GM18951 (cell line): ENCODE data around the gene MRM2.

Experiments
- POLR2A ChIP-seq: IDR thresholded peaks from 4 replicates; pipeline ENCODE4 v1.6.1; 2011; ENCODE audit warnings: mild to moderate bottlenecking; ENCODE audit not compliant: insufficient read length, insufficient read depth; ENCODE audit errors: extremely low read depth
- in situ Hi-C: fragments of 300-500 bp; cut with MboI; formaldehyde crosslinking; loops from one replicate; pipeline ENCODE4 v1.12.0; 2022; ENCODE audit warnings: low sequenced_read_pairs, mixed read lengths, inconsistent platforms; ENCODE audit not compliant: unreplicated experiment

MRM2 gene

DNA sequence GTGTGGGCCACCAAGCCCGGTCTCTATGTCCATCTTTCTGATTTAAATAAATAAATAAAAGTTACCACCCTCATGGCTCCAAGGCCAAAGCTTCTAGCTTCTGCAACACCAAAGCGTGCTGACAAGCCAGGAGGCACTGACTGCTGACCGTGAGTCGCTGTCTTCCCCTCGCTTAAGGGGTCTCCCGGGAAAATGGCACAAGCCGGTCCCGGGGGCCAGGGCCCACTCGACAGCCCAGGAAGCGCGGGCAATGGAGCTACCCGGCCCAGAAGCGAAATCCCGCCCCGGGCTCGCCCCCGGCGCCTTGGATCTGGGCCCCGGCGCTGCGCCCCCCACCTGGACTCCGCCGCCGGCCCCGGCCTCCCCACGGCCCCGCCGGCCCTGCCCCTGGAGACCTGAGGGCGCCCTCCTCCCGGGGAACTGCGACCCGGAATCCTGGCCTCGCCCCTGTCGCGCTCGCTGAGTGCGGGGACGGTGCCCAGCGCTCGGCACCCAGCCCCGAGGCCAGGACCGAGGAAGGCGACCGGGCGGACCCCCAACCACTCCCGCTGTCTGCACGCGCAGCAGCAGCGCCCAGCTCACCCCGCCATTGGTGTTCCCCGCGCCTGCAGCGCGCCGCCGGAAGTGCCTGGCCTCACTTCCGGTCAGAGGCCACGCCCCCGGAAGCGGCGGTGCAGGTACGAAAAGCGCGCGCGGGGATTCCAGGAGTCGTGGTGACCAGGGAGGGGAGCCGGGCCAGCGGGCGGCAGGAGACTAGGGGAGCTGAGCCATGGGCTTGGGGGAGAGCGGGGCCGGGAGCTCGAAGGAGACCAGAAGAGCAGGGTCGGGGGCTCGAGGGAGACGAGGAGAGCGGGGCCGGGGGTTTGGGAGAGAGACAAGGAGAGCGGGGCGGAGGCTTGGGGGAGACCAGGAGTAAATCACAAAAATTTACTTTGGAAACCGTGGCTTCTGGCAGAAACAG, at the start of gene MRM2, which contains the start of gene NUDT1:
MRM2 (minus strand) TSS at position 626 of the 961 bp plus-strand sequence; CDS start at position 590, 36 bp downstream.
NUDT1 (plus strand) TSS at position 647 of the 961 bp plus-strand sequence. CDS start 2,349 bp downstream, outside the sequence.
- TF ChIP-seq POLR2A, result peak; percentile 96
- in situ Hi-C loops, result no loop called here

DNA sequence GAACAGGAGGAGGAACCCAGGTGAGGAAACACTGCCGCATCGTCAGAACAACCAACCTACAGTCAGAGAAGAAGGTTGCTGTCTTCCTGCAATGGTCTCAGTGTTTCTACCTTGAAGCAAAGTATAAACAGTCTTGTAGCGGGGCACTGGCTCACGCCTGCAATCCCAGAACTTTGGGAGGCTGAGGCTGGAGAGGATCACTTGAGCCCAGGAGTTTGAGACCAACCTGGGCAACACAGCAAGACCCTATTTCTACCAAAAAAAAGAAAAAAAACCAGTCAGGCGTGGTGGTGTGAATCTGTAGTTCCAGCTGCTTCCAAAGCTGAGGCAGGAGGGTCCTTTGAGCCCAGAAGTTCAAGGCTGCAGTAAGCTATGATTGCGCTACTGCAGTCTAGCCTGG, 48.9 kb upstream of the MRM2 start:
- in situ Hi-C loops, result no loop called here

DNA sequence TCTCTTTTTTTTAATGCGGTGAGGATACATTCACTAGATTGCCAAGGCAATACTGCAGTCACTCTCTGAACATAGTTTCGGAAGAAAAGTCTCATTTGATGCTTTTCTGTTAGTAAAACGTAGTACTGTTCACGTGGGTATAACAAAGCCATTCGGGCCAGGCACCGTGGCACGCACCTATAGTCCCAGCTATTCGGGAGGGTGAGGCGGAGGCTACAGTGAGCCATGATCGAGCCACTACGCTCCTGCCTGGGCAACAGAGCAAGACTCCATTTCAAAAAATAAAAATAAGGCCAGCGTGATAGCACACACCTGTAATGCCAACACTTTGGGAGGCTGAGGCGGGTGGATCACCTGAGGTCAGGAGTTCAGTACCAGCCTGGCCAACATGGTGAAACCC, 47.6 kb upstream of the MRM2 start:
- in situ Hi-C loops, result no loop called here
- no peak for TF ChIP-seq POLR2A

More for the DNA sequence above, 48.9 kb upstream of the MRM2 start:
- no peak for TF ChIP-seq POLR2A

DNA sequence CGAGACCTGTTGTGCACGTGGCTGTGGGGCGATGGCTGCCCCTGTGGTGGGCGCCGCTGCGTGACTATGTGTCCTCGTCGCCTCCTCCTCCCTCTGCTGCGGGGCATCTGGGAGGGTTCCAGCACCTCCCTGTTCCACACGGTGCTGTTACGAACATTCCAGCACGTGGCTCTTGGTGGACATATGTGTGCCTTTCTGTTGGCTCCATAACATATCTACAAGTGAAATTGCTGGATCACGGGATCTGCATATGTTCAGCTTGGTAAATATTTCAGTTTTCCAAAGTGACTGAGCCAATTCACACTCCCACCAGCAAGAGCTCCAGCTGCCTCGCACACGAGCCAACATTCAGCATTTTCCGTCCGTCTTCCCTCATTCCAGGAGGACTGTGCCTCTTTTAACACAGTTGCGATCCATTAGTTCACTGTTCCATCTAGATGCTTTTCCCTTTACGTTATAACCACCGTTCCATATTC, 47.1 kb upstream of the MRM2 start:
- TF ChIP-seq POLR2A, result no peak
- in situ Hi-C loops, result no loop called here

DNA sequence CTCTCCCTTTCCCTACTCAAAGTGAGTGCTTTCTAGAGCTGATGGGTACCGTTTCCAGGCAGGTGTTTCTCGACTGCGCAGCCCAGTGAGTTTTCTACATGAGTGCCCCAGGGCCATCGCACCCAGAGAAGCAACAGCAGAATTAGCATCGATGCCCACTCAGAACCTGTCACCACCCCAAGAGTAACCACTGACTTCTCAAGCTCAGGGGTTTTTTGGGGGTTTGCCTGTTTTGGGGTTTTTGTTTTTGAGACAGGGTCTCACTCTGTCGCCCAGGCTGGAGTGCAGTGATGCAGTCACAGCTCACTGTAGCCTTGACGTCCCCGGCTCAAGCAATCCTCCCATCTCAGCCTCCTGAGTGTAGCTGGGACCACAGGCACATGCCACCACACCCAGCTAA, 46.5 kb upstream of the MRM2 start:
- in situ Hi-C loops, result no loop called here
- TF ChIP-seq POLR2A, result no peak

DNA sequence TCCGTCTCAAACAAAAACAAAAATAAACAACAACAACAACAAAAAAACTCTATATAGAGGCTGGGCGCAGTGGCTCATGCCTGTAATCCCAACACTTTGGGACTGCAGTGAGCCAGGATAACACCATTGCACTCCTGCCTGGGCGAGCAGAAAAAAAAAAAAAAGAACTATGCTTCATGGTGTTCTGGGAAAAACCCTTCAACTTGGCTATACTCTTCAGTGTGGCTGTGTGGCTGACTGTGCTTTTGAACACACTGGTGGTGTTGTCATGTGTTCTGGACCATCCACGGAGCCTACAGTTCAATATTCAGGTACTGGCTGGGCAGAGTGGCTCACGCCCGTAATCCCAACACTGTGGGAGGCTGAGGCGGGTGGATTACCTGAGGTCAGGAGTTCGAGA, 45.7 kb upstream of the MRM2 start:
- in situ Hi-C loops, result no loop called here
- no peak for TF ChIP-seq POLR2A

DNA sequence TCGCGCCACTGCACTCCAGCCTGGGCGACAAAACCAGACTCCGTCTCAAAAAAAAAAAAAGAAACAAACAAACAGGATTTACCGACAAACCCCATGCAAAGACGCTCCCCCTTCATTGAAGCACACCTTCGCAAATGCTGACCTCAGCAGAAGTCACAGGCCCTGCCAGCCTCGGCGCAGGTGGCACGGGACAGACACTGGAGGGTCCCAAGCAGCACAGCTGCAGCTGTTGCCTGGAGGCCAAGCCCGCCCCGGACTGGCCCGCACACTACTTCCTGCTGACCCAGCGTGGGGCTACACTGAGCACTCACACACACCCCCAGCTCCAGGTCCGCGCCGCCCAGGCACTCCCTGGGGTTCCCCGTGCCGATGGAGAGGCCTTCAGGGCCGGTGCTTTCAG, 41.1 kb upstream of the MRM2 start:
- in situ Hi-C loops, result no loop called here
- TF ChIP-seq POLR2A, result no peak

DNA sequence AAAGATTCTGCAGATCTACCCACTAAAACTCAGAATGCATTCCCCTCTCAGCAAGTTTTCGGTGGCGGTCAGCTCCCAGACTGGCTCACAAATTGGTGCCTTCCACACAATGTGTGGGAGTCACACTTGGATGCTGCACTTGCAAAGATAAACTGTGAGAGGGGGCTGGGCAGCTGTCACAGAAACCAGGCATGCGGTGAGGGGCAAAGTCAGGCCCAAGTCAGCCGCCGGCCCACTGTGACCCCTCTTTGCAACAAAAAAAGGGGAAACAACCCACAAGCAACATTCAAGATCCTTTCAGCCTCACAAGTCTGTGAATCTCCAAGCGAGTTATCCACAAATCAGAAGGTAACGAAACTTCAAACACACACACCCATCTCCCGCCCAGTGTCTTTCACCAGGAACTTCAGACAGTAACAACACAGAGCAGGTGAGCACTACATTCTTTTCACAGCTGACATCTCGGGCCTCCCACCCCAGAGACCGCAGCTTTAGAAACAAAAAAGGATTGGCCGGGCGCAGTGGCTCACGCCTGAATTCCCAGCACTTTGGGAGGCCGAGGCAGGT, 40.3 kb upstream of the MRM2 start:
- in situ Hi-C loops, result no loop called here
- no peak for TF ChIP-seq POLR2A

DNA sequence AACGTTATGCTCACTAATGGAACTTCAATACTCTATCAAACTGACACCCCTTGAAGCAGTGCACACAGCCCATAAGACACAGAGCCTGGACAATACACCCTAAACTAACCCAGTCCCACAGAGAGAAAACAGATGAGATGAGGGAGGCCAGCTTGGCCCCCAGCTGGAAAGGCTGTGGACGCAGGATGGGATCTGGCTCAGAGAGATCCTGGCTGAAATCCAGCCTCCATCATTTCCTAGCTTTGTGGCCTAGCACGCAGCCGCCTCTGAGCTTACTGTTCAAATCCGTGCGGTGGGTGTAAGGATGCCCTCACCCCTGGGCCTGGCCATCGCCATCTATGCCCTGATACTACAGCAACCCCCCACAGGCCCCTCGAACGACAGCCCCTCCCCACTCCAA, 39.5 kb upstream of the MRM2 start:
- in situ Hi-C loops, result no loop called here
- TF ChIP-seq POLR2A, result no peak

DNA sequence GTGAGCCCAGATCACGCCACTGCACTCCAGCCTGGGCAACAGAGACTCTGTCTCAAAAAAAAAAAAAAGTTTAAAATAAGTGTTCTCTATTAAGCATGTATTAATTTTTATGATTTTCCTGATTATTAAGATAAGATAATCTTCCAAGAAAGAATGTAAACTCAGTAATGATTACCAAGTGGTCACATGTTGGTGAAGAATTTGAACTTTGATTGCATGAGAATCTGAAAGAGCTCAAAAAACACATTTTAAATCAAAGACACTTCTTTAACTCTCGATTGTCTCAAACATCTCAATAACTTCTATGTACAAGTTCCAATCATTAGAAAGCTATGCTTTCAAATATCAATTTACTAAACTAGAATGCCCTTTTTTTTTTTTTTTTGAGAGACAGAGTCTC, 38.4 kb upstream of the MRM2 start:
- in situ Hi-C loops, result no loop called here
- TF ChIP-seq POLR2A, result no peak

DNA sequence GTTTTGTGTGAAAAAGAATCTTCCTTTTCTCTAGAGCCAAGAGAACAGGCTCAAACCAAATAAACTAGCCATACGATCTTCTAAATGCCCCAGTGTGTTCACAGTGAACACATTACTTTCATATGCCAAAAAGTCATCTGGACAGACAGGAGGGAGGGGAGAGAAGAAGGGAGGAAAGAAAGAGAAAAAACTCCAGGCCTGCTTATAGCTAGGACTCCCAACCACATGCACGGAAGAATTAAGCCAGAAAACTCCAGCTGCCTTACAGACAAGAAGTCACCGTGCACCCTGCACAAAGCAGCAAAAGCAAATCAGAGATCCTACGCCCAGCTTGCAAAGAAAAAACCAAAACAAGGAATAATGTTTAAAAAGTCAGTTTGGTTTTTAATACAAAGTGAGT, 37.9 kb upstream of the MRM2 start:
- in situ Hi-C loops, result no loop called here
- TF ChIP-seq POLR2A, result no peak

DNA sequence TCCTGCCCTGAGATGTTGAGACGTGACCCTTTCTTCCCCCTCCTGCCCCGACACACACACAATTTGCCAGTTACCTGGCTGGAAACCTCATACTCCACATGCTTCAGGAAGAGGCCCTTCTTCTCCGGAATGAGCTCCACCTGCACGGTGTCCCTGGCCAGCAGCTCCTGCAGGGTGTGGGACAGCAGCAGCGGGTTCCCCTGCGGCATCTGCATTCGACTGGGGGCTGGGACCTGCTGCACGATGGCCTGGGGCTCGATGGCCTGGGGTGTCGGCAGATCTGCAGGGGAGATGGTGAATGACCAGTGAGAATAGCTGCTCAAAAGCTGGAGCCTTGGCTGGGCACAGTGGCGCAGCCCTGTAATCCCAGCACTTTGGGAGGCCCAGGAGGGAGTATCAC, 36.0 kb upstream of the MRM2 start:
- in situ Hi-C loops, result no loop called here
- TF ChIP-seq POLR2A, result no peak

DNA sequence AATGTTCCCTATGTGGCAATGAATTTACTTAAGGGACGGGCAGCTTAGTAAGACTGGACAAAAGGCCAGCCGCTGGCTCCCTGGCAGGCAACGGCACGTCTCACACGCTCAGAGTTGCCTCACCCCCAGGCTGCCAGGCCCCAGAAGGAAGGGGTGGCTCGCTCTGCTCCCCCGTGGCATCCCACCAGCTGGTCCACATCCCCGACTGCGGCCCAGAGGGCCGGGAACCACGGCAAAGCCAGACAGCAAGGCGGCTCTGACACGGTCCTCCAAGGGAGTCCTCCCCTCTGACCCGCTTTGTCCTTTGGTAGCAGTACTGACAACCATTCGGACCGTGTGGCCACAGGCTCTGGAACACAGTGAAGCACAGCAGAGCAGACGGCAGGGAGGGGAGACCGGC, 34.1 kb upstream of the MRM2 start:
- in situ Hi-C loops, result no loop called here
- no peak for TF ChIP-seq POLR2A

DNA sequence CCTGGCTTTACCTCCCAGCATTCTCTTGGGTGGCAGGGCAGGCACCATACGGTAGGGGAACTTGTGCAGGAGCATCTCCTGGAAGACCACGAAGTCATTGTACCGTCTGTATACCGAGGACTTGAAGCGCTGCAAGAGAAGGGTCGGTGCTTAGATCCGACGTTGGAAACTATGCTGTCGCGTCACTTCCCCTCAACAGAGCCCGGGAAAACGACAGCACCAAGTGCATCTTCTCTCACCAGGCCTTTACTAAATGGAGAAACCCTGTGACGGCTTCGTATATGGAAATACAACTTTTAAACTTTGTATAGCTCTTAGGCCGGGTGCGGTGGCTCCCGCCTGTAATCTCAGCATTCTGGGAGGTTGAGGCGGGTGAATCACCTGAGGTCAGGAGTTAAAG, 33.1 kb upstream of the MRM2 start:
- TF ChIP-seq POLR2A, result no peak
- in situ Hi-C loops, result no loop called here
